IMR-90 (cell line): ENCODE data around the gene IFIT1.

Experiments
- CEBPB ChIP-seq: IDR thresholded peaks from 2 replicates; pipeline ENCODE4 v1.6.1; 2012; ENCODE audit warnings: low read depth, low read length, improper control_type of control experiment
- CHD1 ChIP-seq: IDR thresholded peaks from 2 replicates; pipeline ENCODE4 v1.6.1; 2012; ENCODE audit warnings: low read depth, low read length, improper control_type of control experiment
- ELK1 ChIP-seq: fragments of 150-350 bp; IDR thresholded peaks from 2 replicates; pipeline ENCODE4 v1.6.1; 2016; ENCODE audit warnings: low read depth, mild to moderate bottlenecking, low read length, moderate library complexity, borderline replicate concordance
- FOS ChIP-seq: fragments of 150-350 bp; IDR thresholded peaks from 2 replicates; pipeline ENCODE4 v1.6.1; 2016; ENCODE audit warnings: low read depth, low read length
- MAFK ChIP-seq: IDR thresholded peaks from 2 replicates; pipeline ENCODE4 v1.6.1; 2012; ENCODE audit warnings: low read depth, low read length, improper control_type of control experiment
- NFE2L2 ChIP-seq: fragments of 150-350 bp; IDR thresholded peaks from 2 replicates; pipeline ENCODE4 v1.6.1; 2016; ENCODE audit warnings: low read depth, mild to moderate bottlenecking, low read length
- POLR2A ChIP-seq: IDR thresholded peaks from 2 replicates; pipeline ENCODE4 v1.6.1; 2012; ENCODE audit warnings: mild to moderate bottlenecking, low read depth, low read length
- RAD21 ChIP-seq: IDR thresholded peaks from 2 replicates; pipeline ENCODE4 v1.6.1; 2012; ENCODE audit warnings: low read length, improper control_type of control experiment
- RCOR1 ChIP-seq: IDR thresholded peaks from 2 replicates; pipeline ENCODE4 v1.6.1; 2012; ENCODE audit warnings: mild to moderate bottlenecking, low read length, improper control_type of control experiment; ENCODE audit not compliant: insufficient replicate concordance
- RFX5 ChIP-seq: IDR thresholded peaks from 2 replicates; pipeline ENCODE4 v1.8.0; 2012; ENCODE audit warnings: low read depth, mild to moderate bottlenecking, low read length, moderate library complexity
- SMC3 ChIP-seq: fragments of 150-350 bp; IDR thresholded peaks from 2 replicates; pipeline ENCODE4 v1.6.1; 2016; ENCODE audit warnings: low read depth, mild to moderate bottlenecking, antibody characterized with exemption, low read length, moderate library complexity
- USF2 ChIP-seq: fragments of 150-350 bp; IDR thresholded peaks from 2 replicates; pipeline ENCODE4 v1.6.1; 2017; ENCODE audit warnings: mild to moderate bottlenecking, antibody characterized with exemption, low read length, low read depth
- TF ChIP-seq, protein P1 (sequence below): conservative IDR thresholded peaks from 2 replicates; pipeline ENCODE4 v1.5.1; 2012; ENCODE audit warnings: mild to moderate bottlenecking, low read depth, low read length, improper control_type of control experiment

DNA sequence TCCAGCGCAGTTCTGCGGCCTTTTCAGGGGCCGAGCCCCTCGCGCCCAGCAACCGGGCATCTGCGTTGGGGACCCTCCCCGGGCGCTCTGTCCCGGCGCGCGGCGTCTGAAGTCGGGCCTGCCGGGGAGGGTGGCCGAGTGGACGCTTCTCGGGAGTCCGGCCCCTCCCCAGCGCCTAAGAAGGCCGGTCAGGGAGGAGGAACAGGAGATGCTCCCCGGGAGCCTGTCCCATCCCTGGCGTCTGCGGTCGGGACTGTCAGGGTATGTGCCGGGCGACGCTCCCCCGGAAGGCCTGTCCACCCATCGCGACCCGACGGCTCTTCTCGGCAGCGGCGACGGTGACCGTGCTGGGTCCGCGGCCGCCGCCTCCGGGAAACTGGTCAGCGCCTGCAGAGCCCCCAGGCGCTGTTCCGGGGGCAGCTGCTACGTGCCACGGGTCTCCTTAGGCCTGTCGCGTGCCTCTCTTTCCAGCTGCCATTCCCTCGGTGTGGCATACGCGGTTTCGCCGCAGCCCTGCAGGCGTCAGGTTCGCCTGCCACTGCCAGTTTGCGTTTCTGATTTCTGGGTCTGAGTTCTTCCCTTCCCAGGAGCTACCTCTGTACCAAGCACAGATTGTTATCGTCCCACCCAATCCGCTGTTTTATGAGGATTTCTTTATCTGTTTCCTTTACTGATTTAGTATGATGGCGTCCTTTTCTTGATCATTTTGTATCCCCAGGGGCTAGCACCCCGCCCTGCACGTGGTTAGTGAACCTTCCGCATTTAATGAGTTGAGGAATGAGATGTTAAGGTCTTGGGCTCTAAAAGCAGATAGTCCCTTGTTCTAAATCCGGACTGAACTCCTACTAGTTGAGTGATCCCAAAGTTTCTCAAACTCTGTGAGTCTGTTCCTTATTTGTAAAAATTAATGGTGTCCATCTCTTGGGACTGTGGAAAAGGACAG is 22.7 kb downstream of the IFIT1 start:
- no peak for TF ChIP-seq RAD21
- TF ChIP-seq CHD1 = no peak
- no peak for TF ChIP-seq FOS
- TF ChIP-seq, protein P1, sequence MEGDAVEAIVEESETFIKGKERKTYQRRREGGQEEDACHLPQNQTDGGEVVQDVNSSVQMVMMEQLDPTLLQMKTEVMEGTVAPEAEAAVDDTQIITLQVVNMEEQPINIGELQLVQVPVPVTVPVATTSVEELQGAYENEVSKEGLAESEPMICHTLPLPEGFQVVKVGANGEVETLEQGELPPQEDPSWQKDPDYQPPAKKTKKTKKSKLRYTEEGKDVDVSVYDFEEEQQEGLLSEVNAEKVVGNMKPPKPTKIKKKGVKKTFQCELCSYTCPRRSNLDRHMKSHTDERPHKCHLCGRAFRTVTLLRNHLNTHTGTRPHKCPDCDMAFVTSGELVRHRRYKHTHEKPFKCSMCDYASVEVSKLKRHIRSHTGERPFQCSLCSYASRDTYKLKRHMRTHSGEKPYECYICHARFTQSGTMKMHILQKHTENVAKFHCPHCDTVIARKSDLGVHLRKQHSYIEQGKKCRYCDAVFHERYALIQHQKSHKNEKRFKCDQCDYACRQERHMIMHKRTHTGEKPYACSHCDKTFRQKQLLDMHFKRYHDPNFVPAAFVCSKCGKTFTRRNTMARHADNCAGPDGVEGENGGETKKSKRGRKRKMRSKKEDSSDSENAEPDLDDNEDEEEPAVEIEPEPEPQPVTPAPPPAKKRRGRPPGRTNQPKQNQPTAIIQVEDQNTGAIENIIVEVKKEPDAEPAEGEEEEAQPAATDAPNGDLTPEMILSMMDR = no peak
- TF ChIP-seq SMC3 = no peak
- no peak for TF ChIP-seq MAFK
- TF ChIP-seq RFX5 = no peak
- TF ChIP-seq USF2 = no peak
- 0 out of 2 replicates have a peak, but pooled peaks have one; percentile 11 for TF ChIP-seq POLR2A
- TF ChIP-seq CEBPB = no peak
- TF ChIP-seq ELK1 = no peak
- no peak for TF ChIP-seq RCOR1
- TF ChIP-seq NFE2L2 = no peak
